Hematopoietic multipotent progenitor cell treated with erythropoietin and hydrocortisone succinate and interleukin-3 and kit ligand, for 6 days (in vitro differentiated cells): ENCODE data around the gene MAP3K15.

Experiments
- DNase-seq: peaks from one replicate; pipeline ENCODE4 v3.0.0-alpha.2; 2015

Gene MAP3K15, protein sequence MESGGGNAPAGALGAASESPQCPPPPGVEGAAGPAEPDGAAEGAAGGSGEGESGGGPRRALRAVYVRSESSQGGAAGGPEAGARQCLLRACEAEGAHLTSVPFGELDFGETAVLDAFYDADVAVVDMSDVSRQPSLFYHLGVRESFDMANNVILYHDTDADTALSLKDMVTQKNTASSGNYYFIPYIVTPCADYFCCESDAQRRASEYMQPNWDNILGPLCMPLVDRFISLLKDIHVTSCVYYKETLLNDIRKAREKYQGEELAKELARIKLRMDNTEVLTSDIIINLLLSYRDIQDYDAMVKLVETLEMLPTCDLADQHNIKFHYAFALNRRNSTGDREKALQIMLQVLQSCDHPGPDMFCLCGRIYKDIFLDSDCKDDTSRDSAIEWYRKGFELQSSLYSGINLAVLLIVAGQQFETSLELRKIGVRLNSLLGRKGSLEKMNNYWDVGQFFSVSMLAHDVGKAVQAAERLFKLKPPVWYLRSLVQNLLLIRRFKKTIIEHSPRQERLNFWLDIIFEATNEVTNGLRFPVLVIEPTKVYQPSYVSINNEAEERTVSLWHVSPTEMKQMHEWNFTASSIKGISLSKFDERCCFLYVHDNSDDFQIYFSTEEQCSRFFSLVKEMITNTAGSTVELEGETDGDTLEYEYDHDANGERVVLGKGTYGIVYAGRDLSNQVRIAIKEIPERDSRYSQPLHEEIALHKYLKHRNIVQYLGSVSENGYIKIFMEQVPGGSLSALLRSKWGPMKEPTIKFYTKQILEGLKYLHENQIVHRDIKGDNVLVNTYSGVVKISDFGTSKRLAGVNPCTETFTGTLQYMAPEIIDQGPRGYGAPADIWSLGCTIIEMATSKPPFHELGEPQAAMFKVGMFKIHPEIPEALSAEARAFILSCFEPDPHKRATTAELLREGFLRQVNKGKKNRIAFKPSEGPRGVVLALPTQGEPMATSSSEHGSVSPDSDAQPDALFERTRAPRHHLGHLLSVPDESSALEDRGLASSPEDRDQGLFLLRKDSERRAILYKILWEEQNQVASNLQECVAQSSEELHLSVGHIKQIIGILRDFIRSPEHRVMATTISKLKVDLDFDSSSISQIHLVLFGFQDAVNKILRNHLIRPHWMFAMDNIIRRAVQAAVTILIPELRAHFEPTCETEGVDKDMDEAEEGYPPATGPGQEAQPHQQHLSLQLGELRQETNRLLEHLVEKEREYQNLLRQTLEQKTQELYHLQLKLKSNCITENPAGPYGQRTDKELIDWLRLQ (N-terminal part only)

GRCh38 chrX:19514791-19515614 is at the start of gene MAP3K15:
TSS of gene MAP3K15 (minus strand) at chrX:19515508. CDS start at chrX:19515261, 247 bp downstream.
- peak; percentile 37 for DNase-seq

DNA sequence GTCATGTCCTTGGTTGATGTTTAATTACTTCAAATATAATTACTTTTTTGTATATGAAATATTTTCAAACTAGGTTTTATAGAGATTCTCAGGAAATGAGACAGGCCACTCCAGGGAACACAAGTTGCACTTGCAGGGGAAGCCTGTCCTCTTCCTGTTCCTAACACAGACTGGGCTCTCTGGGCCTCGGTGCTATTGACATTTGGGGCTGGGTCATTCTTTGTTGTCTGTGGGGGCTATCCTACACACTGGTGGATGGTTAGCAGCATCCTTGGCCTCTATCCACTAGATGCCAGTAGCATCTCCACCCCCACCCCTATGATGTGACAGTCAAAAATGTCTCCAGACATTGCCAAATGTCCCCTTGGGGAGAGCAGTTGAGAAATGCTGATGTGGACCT is 49.3 kb upstream of the MAP3K15 start:
- no peak for DNase-seq

- no peak for DNase-seq
Measured at GRCh38 chrX:19563746-19564145, 48.4 kb upstream of the MAP3K15 start.

GRCh38 chrX:19563327-19563726 is 48.0 kb upstream of the MAP3K15 start:
- no peak for DNase-seq

GRCh38 chrX:19560611-19561010 is 45.3 kb upstream of the MAP3K15 start:
- DNase-seq, result no peak

GRCh38 chrX:19557822-19558221 is 42.5 kb upstream of the MAP3K15 start:
- DNase-seq, result no peak

DNA sequence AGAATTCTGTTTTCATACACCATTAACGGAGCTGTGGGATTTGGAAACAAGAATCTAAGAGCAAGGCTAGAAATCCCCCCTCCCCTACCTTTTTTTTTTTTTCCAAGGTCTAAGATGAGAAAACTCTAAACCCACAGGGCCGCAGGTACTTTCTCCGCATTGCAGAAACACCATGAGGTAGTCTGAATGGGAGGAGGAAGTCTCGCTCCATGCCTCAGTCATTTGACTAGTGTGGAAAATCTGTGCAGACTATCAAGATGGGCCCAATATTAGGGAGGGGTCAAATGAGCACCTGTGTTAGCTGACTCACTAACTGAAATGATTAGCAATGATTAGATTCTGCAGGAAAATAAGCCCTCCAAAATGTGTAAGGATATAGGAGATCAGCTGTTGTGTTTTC is 40.9 kb upstream of the MAP3K15 start:
- no peak for DNase-seq

DNA sequence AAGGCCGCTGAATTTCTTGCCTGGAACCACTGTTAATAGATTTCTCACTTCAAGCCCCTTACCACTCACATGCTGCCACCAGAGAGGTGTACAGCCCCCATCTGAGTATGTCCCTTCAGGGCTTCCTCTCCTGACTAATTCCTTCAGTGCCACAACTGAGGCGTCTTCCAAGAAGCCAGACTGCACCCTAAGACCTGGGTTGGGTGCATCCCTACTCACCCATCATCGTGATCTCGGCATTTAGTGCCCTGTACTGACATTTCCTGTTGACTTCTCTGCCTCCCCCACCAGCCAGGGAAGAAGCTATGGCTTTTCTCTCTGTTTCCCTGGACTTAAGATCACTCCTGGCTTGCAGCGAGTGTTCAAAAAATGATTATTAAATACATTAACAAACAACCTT is 40.4 kb upstream of the MAP3K15 start:
- no peak for DNase-seq

DNA sequence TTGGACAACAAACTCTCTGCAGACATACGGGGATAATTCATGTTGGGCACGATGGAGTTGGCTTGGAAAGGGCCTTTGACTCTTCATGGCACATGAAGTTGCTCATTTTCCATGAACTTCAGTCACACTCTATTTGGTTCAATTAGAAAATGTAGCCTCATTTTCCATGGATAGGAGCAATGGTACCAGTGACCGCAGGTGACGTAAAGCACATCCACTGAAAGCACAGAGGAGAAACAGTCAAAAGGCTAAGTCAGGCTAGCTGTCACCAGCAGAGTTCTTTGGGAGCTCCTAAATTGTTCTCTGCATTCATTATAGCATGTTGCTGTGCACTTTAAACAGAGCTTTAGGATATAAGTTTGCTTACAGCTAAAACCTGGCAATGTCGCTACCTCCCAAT is 39.9 kb upstream of the MAP3K15 start:
- DNase-seq, result no peak

GRCh38 chrX:19554786-19555185 is 39.5 kb upstream of the MAP3K15 start:
- DNase-seq, result peak; percentile 31

DNA sequence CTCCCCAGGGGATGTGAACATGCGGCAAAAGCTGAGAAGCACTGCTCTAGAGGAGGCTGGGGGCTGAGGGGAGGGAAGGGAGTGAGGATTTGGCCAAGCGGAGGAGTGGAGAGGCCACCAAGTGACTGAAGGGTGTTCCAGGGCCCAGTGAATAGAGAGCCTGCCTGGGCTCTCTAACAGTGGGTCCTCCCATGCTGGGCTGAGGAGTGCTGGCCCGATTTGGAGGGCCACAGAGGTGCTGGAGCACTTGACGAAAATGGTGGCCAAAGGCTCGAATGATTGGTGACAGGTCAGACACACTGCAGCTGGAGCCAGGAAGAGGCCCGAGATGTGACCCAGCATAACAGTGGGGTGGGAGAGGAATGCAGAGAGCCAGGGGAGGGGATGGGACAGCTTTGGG is 37.5 kb upstream of the MAP3K15 start:
- DNase-seq, result no peak

DNA sequence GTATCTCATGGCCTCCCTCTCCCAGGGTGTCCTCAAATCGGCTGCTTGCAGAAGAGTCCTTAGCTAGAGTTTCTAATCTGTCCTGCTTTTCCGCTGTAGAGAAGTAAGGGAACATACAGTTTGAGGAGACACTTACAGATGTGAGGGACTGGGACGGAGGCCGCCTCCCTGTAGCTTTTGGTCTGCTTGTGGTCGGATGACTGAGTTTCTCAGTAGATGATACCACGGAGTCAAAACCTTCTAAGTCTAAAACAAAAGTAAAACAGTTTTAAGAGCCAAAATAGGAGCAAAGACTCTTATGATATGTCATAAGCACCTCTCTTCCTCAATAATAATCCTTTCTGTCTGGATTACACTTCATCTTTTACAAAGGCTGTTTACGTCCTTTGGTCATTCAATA is 34.5 kb upstream of the MAP3K15 start:
- no peak for DNase-seq

GRCh38 chrX:19548934-19549333 is 33.6 kb upstream of the MAP3K15 start:
- no peak for DNase-seq

- DNase-seq, result no peak
Measured at GRCh38 chrX:19548279-19548678, 33.0 kb upstream of the MAP3K15 start.

DNA sequence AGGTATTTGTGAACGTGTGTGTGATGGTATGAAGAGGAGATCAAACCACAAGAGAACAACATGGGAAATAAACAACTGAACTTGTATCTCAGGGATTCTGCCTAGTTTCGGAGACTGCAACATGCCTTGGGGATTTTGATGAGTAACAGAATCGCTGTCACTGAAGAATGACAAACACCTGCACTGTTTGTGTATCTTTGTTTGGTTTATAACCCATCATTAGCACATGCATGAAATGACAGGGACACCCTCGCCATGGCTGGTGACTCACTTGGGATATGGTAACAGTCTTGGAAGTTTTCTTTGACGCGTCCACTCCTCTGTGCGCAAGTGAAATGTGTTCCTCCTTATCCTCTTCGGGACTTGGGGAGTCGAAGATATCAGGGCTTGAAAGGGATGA is 30.3 kb upstream of the MAP3K15 start:
- no peak for DNase-seq

- DNase-seq, result peak; percentile 55
Measured at GRCh38 chrX:19544693-19545305, 29.5 kb upstream of the MAP3K15 start.

DNA sequence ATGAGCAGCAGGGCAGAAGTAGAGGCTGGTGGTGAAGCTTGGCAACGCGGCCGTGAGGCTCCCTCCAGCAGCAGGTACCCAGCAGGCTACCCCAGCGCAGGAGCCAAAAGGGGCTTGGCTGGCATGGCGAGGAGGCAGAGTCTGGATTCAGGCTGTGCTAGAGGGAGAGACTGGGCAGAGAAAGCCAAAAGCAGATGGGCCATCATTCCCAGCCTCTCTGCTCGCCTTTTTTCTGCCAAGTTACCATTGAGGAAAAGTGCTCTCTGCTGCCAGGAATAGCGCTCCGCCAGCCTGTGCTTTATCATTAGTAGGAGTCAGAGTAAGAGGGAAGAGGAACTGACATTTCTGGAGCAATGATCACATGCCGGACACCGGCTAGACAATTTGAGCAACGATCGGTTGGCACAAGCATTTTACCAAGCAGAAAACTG is 28.7 kb upstream of the MAP3K15 start:
- no peak for DNase-seq

DNA sequence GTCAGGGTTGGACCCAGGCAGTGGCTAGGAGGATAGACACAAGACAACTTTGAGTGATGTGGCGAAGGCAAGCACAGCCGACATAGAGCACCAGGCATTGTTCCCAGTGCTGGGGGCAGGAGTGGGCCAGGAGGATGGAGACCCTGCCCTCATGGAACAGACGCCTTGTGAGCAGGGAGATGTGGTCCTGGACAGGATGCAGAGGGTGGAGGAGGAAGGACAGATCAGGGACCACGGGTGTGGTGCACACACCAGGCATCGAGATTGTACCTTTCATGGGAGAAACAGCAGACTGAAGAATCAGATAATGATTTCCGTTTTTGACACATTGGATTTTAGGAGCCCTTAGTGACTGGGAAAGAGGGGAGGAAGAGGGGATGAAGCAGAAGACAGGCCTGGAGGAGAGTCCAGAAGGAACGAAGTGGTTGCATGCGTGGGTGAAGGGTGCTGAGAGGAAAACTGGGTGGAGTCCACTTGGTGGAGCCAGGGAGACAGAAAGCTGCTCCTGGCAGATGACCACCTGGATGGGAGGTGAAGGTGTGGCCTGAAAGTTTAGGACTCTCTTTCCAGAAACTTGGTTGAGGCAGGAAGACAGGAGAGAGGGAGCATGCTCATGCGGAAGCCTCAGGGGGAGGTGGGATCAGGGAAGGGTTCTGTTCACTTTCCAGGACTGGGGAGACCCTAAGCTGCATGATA is 27.9 kb upstream of the MAP3K15 start:
- DNase-seq, result no peak

- no peak for DNase-seq
Measured at GRCh38 chrX:19541931-19542330, 26.6 kb upstream of the MAP3K15 start.

- no peak for DNase-seq
Measured at GRCh38 chrX:19541196-19541595, 25.9 kb upstream of the MAP3K15 start.

DNA sequence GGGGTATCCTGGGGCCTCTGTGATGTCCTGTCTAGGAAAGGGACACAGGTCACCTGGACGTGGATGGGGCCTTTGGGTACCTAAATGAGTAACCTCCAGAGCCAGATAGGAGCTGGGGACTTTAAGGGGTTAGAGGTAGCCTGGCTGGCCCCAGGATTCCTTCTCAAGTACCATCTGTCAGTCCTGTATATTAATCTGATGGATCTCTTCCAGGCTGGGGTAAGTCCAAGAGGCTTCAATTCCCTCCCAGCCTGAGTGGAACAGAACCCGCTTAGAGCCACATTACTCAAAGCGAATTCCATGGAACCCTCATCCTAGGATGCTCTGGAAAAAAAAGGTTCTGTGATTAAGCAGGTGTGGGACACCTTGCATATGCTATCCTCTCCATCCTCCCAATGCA is 24.8 kb upstream of the MAP3K15 start:
- DNase-seq, result no peak
